ENCODE measurements around the gene DOCK1. TPM values are rescaled to one million over a fixed set of nuclear protein-coding genes. Genes with fewer than 3 reads are reported as not detected.

The DOCK1 gene
- polyA plus RNA-seq, 1 experiment: 37.9 TPM

GRCh38 chr10:127080317-127080716, 175.1 kb downstream of the DOCK1 start:
- no peak for DNase-seq (ENCODE audit: low read depth, low spot score)
- TF ChIP-seq CTCF (IDR thresholded peaks at IDR 0.05; ENCODE audit: low read depth, low read length): no peak

GRCh38 chr10:127081851-127082345, 176.7 kb downstream of the DOCK1 start:
- Histone ChIP-seq H3K27ac (ENCODE audit: low read depth, low read length) (no peak overlapping the region), H3K9me3 (ENCODE audit: control insufficient read depth, insufficient read depth, low read length) (no peaks in the 10 kb centered on the region), H3K27me3 (ENCODE audit: control insufficient read depth, insufficient read depth, low read length) (no peaks in the 10 kb centered on the region), H3K4me3 (ENCODE audit: low read depth, low read length) (no peak overlapping the region)
- TF ChIP-seq CTCF (IDR thresholded peaks at IDR 0.05; ENCODE audit: low read depth, low read length): no peak
- ChIA-PET CTCF (no interaction called here), POLR2A (no interaction called here)
- DNase-seq (ENCODE audit: low read depth, low spot score): no peak

More at GRCh38 chr10:127080317-127080716, 175.1 kb downstream of the DOCK1 start:
- H3K27ac ChIP-seq (ENCODE audit: low read depth, low read length): no peak overlapping the region
- no peak overlapping the region for H3K4me3 ChIP-seq (ENCODE audit: low read depth, low read length)
- H3K9me3 ChIP-seq (ENCODE audit: control insufficient read depth, insufficient read depth, low read length): no peaks in the 10 kb centered on the region
- CTCF ChIA-PET: interaction anchor here (0.6 kb wide), 1 partner anchor 167 kb away, joined by 3 read pairs; no protein-coding TSS in a partner anchor
- H3K27me3 ChIP-seq (ENCODE audit: control insufficient read depth, insufficient read depth, low read length): no peaks in the 10 kb centered on the region
- POLR2A ChIA-PET: no interaction called here

GRCh38 chr10:127082651-127083050, 177.4 kb downstream of the DOCK1 start:
- Histone ChIP-seq H3K4me3 (ENCODE audit: low read depth, low read length) (no peak overlapping the region), H3K9me3 (ENCODE audit: control insufficient read depth, insufficient read depth, low read length) (no peaks in the 10 kb centered on the region), H3K27me3 (ENCODE audit: control insufficient read depth, insufficient read depth, low read length) (no peaks in the 10 kb centered on the region), H3K27ac (ENCODE audit: low read depth, low read length) (no peak overlapping the region)
- TF ChIP-seq CTCF (IDR thresholded peaks at IDR 0.05; ENCODE audit: low read depth, low read length): no peak
- CTCF ChIA-PET: no interaction called here
- no peak for DNase-seq (ENCODE audit: low read depth, low spot score)
- POLR2A ChIA-PET: no interaction called here

- H3K27me3 ChIP-seq (ENCODE audit: control insufficient read depth, insufficient read depth, low read length): no peaks in the 10 kb centered on the region
- no peak for TF ChIP-seq CTCF (IDR thresholded peaks at IDR 0.05; ENCODE audit: low read depth, low read length)
- ChIA-PET CTCF (no interaction called here), POLR2A (no interaction called here)
- no peak overlapping the region for H3K27ac ChIP-seq (ENCODE audit: low read depth, low read length)
- DNase-seq (ENCODE audit: low read depth, low spot score): no peak
- no peak overlapping the region for H3K4me3 ChIP-seq (ENCODE audit: low read depth, low read length)
- H3K9me3 ChIP-seq (ENCODE audit: control insufficient read depth, insufficient read depth, low read length): no peaks in the 10 kb centered on the region; the same call in 1 of the 2 replicates
Observed at GRCh38 chr10:127085957-127086356, 180.7 kb downstream of the DOCK1 start.

GRCh38 chr10:127088908-127089307, 183.7 kb downstream of the DOCK1 start:
- POLR2A ChIA-PET: no interaction called here
- Histone ChIP-seq H3K27ac (ENCODE audit: low read depth, low read length) (no peak overlapping the region), H3K27me3 (ENCODE audit: control insufficient read depth, insufficient read depth, low read length) (no peaks in the 10 kb centered on the region), H3K4me3 (ENCODE audit: low read depth, low read length) (no peak overlapping the region), H3K9me3 (ENCODE audit: control insufficient read depth, insufficient read depth, low read length) (no peaks in the 10 kb centered on the region; the same call in 1 of the 2 replicates)
- DNase-seq (ENCODE audit: low read depth, low spot score): no peak
- CTCF ChIA-PET: no interaction called here
- no peak for TF ChIP-seq CTCF (IDR thresholded peaks at IDR 0.05; ENCODE audit: low read depth, low read length)

Data from AG04450 (cell line).